Progenitor cell of endocrine pancreas (in vitro differentiated cells): ENCODE results near the gene ASAP2. TPM values are rescaled to one million over a fixed set of nuclear protein-coding genes. Genes with fewer than 3 reads are reported as not detected.

ENCODE experiments used
- DNase-seq: peaks from one replicate; pipeline ENCODE4 v3.0.0; 2021; ENCODE audit warnings: low spot score; ENCODE audit not compliant: unreplicated experiment
- H3K27ac Mint-ChIP-seq: 2 replicates; pipeline ENCODE4 v1.8.0; 2021; ENCODE audit warnings: mild to moderate bottlenecking, moderate library complexity, mixed read lengths
- H3K27me3 Mint-ChIP-seq: 2 replicates; pipeline ENCODE4 v1.8.0; 2021; ENCODE audit warnings: mixed read lengths
- H3K36me3 Mint-ChIP-seq: 2 replicates; pipeline ENCODE4 v1.8.0; 2022; ENCODE audit warnings: mixed read lengths; ENCODE audit not compliant: insufficient read depth
- H3K4me1 Mint-ChIP-seq: 2 replicates; pipeline ENCODE4 v1.8.0; 2021; ENCODE audit warnings: low read depth, mixed read lengths
- H3K4me3 Mint-ChIP-seq: 2 replicates; pipeline ENCODE4 v1.8.0; 2021; ENCODE audit warnings: low read depth, mild to moderate bottlenecking, moderate library complexity, mixed read lengths
- H3K9me3 Mint-ChIP-seq: 2 replicates; pipeline ENCODE4 v1.8.0; 2021; ENCODE audit warnings: low read depth, mixed read lengths
- total RNA-seq: library from RNA; stranded (reverse); gene quantifications from 2 replicates; pipeline ENCODE4 v1.2.1, GENCODE V29; 2021
- TF ChIP-seq, protein P1 (sequence below): fragments of 200-600 bp; sonication (generic); IDR thresholded peaks from one replicate; pipeline ENCODE4 v1.5.0; 2021; ENCODE audit warnings: antibody characterized with exemption, mild to moderate bottlenecking; ENCODE audit not compliant: unreplicated experiment

ASAP2 gene
- total RNA-seq, 1 donor from 2014 or later = 65.4 TPM

DNA sequence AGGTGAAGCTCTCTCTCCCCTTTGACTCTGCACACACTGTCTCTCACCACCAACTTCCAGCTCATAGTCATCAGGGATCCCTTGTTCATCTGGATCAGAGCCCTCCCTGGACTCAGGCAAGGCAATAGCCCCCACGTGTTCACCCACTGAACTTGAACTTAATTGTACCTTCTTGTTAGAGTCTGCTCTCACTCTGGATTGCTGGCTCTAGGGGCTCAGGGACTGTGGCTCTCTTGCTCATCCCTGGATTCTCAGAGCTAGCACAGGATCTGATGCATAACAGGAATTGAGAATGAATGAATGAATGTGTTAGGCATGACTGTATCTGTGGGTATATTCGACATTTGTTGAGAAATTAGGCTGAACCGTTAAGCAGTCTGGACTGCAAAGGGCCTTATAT lies 16.7 kb upstream of the ASAP2 start:
- TF ChIP-seq, protein P1, sequence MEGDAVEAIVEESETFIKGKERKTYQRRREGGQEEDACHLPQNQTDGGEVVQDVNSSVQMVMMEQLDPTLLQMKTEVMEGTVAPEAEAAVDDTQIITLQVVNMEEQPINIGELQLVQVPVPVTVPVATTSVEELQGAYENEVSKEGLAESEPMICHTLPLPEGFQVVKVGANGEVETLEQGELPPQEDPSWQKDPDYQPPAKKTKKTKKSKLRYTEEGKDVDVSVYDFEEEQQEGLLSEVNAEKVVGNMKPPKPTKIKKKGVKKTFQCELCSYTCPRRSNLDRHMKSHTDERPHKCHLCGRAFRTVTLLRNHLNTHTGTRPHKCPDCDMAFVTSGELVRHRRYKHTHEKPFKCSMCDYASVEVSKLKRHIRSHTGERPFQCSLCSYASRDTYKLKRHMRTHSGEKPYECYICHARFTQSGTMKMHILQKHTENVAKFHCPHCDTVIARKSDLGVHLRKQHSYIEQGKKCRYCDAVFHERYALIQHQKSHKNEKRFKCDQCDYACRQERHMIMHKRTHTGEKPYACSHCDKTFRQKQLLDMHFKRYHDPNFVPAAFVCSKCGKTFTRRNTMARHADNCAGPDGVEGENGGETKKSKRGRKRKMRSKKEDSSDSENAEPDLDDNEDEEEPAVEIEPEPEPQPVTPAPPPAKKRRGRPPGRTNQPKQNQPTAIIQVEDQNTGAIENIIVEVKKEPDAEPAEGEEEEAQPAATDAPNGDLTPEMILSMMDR = no peak
- H3K27me3 Mint-ChIP-seq = peaks cover 3% of the 10 kb centered on the region
- DNase-seq = no peak
- H3K4me1 Mint-ChIP-seq = peaks cover 4% of the 10 kb centered on the region
- no peaks in the 10 kb centered on the region for H3K36me3 Mint-ChIP-seq
- no peaks in the 10 kb centered on the region for H3K9me3 Mint-ChIP-seq
- H3K27ac Mint-ChIP-seq = no peak overlapping the region
- no peak overlapping the region for H3K4me3 Mint-ChIP-seq

DNA sequence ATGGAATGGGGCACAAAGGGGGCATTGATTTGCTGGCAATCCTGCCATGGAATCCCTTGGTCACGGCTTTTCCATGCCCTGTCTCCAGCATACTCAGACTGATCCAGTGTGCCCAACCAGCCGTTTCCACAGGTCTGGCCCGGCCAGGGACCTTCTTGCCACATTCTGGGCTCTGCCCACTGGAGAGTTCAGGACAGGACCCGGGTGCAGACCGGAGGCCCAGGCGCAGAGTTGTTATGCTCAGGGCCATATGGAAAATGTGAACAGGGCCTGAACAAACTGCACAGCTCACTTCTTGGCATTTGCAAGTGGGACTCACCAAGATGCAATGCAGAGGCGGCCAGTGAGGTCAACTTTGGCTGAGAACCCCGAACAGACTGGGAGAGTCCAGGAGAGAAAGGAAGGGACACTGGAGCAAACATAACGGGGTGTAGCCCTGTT lies 15.6 kb upstream of the ASAP2 start:
- TF ChIP-seq, protein P1 = no peak
- Mint-ChIP-seq H3K4me1 (peaks cover 4% of the 10 kb centered on the region), H3K36me3 (no peaks in the 10 kb centered on the region), H3K9me3 (no peaks in the 10 kb centered on the region), H3K27ac (no peak overlapping the region), H3K27me3 (peaks cover 3% of the 10 kb centered on the region), H3K4me3 (no peak overlapping the region)
- no peak for DNase-seq

GRCh38 chr2:9192712-9193111 lies 13.9 kb upstream of the ASAP2 start:
- H3K4me1 Mint-ChIP-seq = peaks cover 4% of the 10 kb centered on the region
- H3K27ac Mint-ChIP-seq = no peak overlapping the region
- H3K4me3 Mint-ChIP-seq = no peak overlapping the region
- no peak for DNase-seq
- no peaks in the 10 kb centered on the region for H3K36me3 Mint-ChIP-seq
- H3K9me3 Mint-ChIP-seq = no peaks in the 10 kb centered on the region
- TF ChIP-seq, protein P1 = no peak
- H3K27me3 Mint-ChIP-seq = peaks cover 3% of the 10 kb centered on the region

DNA sequence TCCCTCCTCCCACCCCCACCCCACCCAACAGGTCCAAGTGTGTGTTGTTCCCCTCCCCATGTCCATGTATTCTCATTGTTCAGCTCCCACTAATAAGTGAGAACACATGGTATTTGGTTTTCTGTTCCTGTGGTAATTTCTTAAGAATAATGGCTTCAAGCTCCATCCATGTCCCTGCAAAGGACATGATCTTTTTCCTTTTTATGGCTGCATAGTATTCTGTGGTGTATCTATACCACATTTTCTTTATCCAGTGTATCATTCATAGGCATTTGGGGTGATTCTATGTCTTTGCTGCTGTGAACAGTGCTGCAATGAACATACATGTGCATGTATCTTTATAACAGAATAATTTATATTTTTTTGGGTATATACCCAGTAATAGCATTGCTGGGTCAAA lies 12.3 kb upstream of the ASAP2 start:
- peaks cover 4% of the 10 kb centered on the region for H3K4me1 Mint-ChIP-seq
- H3K4me3 Mint-ChIP-seq = no peak overlapping the region
- no peak for DNase-seq
- TF ChIP-seq, protein P1 = no peak
- H3K27me3 Mint-ChIP-seq = peaks cover 3% of the 10 kb centered on the region
- no peaks in the 10 kb centered on the region for H3K9me3 Mint-ChIP-seq
- no peaks in the 10 kb centered on the region for H3K36me3 Mint-ChIP-seq
- H3K27ac Mint-ChIP-seq = no peak overlapping the region

DNA sequence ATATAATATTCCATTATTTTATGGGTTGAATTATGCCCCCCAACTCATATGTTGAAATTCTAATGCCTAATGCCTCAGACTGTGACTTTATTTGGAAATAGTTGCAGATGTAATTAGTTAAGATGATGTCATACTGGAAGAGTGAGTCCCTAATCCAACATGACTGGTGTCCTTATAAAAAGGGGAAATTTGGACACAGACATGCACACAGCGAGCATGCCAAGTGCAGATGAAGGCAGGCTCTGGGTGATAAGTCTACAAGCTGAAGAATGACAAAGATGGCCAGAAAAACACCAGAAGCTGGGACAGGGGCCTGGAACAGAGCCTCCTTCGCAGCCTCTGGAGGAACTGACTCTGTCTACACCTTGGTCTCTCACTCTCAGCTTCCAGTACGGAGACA lies 10.0 kb upstream of the ASAP2 start:
- no peaks in the 10 kb centered on the region for H3K27me3 Mint-ChIP-seq
- H3K27ac Mint-ChIP-seq = no peak overlapping the region
- no peak overlapping the region for H3K4me3 Mint-ChIP-seq
- H3K9me3 Mint-ChIP-seq = no peaks in the 10 kb centered on the region
- no peak for DNase-seq
- TF ChIP-seq, protein P1 = no peak
- H3K36me3 Mint-ChIP-seq = no peaks in the 10 kb centered on the region
- peaks cover 7% of the 10 kb centered on the region for H3K4me1 Mint-ChIP-seq
